GM21360 (cell line): ENCODE measurements around the gene POLN.

Experiments
- ATAC-seq: cut with Tn5 transposase; IDR thresholded peaks from one replicate; pipeline ENCODE4 v1.9.1; 2021; ENCODE audit warnings: mild to moderate bottlenecking, moderate library complexity; ENCODE audit not compliant: unreplicated experiment

Gene POLN

DNA sequence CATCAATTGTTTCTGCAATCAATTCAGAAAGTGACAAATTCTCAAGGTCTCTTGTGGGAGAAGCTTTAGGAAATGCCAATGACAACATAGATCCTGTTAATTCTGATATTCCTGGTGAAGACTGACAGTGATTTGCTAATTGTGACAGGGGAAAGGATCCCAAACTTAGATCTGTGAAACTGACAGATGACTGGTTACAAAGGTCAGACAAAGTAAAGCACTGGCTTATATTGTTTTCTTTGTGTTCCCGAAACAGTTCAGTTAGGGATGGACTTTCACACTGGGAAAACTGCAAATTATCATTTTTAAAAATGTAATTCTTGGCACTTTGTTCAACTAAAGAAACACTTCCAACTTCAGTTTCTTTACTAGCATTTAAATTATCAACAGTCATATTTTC lies 152.7 kb downstream of the POLN start:
- ATAC-seq, result no peak

DNA sequence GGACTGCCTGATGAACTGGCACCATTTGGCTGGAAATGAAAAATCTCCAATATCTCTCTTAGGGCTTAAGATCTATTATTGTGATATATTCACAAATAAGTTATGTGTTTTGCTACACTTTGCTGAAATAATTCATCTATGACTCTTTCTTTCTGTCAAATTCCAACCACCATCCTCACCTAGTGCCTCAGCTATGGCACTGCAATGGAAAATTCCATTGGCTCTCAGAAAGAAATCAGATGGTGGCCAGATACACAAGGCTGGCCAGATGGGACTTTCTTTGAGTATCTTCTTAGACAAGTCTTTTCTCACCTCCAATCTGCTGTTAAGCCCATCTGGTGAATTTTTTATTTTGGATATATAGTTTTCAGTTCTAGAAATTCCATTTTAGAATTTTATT lies 154.8 kb downstream of the POLN start:
- no peak for ATAC-seq

DNA sequence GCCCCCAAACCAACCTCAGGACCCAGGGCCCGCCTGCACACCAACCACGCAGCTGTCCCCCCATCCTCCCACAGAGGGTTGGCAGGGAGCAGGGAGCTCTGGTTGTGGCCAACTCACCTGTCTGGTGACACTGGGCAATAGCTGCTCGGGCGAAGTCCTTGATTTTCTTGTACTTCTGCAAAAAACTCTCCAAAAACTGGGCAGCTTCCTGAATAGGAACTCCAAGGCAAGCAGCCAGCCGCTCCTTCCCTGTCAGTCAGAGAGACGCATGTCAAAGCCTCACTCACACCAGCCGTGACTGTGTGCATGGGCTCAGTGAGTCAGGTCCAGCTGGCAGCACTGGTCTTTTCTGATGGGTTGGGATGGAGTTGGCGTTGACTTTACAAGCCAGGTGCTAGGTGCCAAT lies 156.4 kb downstream of the POLN start:
- ATAC-seq, result no peak

DNA sequence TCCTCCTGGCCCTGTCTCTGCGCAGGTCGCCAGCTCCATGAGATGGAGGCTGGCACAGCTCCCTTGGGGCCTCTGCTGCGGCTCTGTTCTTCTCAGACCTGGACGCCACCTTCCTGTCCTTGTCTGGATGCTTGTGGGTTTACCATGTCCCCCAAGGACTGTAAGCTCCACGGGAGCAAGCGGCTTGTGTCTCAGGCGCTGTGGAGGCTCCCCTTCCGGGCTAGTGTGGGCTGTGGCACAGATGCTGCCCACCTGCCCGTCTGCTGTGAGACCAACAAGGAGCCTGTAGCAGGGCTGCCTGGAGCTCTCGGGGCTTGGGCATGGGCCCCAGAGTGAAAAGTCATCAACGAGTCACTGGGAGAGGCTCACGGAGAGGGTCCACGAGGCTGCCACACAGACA lies 157.6 kb downstream of the POLN start:
- ATAC-seq, result no peak

DNA sequence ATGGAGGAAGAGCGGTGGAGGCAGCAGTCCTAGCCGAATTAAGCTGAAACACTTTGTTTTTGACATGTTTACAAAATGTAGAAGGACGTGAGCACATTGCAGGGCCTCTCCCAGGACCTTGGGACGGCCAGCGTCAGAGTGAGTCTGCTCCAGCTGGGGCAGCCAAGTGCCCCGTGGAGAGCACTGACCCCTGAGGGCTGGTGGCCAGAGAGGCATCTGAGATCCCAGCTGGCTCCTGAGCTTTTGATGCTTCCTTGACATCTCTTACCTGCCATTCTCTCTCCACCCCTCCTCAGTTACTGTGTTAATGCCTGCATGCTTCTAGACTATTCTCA lies 158.1 kb downstream of the POLN start:
- no peak for ATAC-seq

DNA sequence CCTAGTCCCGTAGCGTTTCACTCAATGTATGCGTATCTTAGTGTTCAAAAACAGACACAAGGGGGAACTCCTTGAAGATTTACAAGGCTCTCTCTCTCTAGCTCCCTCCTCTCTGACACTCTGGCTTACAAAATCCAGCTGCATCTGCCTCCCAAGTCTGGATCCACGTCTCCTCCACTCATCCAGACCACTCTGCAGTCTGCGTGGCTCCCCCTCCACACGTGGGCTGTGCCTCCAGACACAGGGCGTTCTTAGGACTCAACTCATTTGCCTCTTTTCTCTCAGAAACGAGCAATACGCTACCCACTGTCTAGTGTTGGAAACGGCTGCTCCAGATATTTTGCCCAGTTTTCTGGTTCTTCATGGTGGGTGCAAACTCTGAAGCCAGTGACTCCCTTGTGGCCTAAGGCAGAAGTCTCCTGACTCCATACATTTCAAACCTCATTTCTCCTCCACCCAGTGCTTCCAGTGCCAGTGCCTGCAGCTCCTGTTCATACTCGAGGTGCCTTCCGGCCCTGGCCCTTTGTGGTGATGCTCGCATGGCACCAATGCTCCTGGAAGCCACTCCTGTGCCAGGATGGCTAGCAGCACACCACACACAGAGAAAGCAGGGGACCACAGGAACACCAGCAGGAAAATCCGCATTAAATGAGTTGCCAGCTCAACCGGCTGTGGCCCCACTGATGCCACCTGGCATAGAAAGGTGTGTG lies 158.7 kb downstream of the POLN start:
- ATAC-seq, result no peak

DNA sequence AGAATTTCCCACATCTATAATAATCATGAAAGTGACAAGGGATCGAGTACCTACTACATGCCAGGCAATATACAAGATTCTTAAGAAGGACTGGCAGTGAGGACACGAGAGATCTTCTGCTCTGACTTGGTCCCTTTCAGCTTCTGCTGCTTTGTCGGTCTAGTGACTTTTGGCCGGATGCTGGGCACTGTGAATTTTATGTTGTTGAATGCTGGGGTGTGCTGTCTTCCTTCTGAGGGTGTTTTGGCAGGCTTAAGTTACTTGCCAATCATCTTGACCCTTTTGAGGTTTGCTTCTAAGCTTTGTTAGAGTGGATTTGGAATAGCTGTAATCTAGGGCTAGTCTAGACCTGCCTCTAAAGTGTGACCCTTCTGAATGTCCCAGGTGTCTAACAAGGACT lies 159.3 kb downstream of the POLN start:
- no peak for ATAC-seq

DNA sequence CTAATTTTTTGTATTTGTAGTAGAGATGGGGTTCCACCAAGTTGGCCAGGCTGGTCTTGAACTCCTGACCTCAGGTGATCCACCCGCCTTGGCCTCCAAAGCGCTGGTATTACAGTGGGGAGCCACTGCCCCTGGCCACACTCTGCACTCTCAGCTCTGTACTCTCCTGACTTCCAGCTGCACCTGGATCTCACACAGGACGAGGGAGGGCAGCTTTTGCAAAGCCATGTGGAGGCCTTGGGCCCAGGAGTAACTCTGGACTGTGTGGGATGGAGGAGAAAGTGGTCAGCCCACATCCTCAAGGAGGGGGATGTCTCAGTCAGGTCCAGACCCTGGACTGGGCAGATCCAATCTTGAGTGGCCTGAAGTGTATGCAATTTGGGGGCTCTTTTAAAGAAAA lies 159.8 kb downstream of the POLN start:
- ATAC-seq, result no peak

DNA sequence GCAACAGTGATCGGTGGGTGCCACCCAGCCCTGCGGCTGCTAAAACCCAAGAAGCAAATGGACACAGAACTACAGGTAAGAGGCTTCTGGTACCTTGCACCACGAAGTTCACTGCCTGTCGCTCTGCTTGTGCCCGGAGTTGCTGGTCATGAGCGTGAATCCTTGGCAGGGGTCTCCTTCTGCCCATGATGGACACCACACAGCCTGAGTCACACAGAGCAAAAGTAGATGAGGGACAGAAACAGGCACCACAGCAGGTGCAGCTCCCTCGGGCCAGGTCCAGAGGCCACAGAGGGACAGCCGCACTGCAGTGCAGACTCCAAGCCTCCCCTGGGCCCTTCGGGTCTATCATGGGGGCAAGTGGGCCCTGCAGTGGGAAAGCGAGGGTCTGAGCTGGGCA lies 160.4 kb downstream of the POLN start:
- no peak for ATAC-seq

DNA sequence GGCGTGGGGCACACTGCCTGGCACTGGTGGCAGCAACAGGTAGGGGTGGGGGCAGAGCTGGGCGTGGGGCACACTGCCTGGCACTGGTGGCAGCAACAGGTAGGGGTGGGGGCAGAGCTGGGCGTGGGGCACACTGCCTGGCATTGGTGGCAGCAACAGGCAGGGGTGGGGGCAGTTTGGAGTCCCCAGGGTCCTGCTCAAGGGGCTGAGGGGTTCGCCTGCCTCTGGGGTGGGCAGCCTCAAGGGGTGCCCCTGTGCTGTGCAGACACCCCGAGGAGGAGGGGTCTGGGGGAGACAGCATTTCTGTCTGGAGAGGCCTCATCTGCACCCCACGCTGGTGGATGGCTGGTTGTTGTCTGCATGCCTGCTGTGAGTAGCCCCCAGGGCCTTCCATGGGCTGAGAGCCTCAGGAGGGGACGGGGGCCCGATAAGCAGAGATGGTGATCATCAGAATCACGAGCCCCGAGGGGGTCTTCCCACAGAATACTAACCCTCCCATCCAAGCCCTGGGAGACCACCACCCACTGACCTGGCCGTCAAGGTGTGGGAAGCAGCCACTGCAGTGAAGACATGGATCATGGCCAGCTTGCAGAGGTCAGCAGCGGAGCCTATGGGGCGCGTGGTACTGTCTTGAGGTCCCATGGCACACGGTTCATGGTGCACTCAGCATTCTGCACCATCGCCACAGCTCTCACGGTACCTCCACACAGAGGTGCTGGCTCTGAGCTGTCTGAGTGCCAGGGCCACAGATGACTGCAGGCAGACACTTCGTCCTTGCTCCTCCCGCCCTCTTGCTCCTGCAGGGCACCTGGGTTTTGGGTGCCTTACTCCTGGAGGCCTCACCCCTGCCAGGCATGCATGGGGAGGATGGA lies 161.3 kb downstream of the POLN start:
- ATAC-seq, result no peak

DNA sequence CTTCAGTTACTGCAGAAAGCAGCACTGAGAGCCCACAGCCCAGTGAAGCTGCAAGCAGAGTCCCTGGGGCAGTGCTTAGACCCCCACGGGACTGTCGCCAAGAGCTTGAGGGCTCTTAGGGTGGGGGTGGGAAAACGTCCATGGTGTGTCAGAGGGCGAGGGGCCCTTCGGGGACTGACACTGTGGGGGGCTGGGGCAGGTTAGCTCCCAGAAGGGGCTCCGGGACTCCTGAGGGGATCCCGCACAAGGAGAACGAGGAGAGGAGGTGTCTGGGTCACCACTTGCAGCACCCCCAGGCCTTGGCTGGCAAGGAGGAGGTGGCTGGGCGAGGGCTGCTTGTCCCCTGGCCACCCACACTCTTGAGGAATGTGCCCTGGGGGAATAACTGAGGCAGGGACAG lies 162.0 kb downstream of the POLN start:
- no peak for ATAC-seq

DNA sequence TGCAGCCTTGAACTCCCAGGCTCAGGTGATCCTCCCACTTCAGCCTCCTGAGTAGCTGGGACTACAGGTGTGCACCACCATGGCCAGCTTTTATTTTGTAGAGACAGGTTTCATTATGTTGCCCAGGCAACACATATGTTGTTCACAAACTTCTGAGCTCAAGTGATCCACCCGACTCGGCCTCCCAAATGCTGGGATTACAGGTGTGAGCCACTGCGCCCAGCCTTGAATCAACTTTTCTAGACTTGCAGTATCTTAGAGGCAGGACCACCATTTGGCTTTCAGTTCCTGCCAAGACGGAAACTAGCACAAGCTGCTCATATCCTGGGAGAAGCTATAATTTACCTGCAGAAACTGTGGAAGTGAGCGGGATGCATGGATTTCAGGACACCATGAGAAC lies 162.9 kb downstream of the POLN start:
- no peak for ATAC-seq

DNA sequence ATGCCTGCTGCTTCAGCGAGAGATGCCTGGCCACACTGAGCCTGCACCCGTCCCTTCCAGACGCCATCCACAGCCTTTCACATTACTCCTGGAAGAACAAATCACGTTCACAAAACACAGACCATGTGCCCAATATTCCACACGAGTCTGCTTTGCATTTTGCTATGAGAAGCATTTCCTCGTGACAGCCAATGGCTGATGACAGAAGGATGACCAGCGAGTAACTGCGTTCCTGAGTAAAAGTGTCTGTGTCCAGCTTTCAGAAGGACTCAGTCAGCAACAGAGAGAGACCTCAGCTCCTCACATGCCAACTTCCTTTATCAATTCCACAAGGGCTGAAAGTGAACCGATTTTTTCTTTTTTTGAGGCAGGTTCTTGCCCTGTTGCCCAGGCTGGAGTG lies 163.3 kb downstream of the POLN start:
- ATAC-seq, result no peak

DNA sequence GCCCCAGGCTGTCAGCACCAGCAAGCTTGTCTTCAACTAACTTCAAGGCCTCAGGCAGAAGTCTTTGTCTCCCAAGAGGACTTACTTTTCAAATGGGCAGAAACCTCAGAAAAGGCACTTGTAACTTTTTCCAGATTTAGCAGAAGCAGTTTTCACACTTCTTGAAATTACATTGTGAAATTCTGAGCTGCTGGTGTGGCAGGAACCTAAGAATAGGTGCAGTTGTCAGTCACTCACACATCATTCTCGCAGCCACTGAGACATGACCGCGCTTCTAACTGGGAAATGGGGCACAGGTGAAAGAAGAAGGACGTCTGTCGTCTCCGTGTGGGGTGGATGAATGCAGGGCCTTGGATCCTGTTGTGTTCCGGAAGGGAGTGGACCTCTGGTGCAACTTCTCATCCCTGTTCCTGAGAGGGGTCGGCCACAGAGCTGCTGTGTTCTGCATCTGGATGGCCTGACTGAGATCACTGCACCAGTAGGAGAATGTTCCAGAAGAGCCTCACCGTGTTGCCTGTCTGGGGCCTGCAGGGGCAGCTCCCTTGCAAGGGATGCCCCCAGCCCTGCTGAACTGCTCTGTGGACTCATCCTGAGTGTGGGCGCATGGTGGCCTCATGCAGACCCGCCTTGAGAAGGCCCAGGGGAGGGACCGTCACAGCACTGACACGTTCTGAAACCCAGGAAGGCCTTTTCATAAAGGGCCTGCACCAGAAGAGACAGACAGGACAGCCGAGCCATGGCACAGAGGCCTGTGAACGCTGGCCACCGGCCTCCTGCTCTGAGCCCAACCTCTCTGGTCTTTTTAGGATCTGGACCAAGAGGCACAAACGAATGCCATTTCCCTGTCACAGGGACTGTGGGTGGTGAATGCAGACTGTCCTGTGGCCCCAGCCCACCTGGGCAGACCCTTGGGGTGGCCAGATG lies 164.1 kb downstream of the POLN start:
- ATAC-seq, result no peak

DNA sequence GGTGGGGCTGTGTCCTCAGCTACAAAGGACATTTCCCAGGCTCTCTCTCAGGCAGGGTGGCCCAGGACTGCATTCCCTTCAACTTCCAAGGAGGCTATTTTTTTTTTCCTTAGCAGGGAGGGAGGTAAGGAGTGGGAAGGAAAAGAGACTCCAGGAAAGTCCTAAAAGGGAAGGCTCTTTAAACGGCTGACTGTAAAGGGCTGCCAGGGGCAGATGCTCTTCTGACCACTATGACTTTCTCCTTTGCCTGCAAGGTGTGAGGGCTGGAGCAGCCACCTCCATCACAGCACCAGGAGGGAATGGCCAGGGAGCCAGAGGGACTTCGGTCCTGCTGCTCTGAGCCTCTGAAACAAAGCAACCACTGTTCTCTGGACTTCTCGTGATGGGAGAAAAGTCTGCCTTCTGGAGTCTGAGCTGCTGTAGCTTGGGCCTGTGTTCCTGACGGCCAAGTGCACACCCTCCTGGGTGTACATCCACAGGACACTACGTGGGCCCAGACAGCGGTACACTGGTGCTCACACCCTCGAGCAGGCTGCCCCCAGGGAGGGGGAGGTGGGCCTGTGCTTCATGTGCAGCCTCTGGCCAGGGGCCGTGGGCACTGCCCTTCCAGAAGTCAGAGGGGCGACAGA lies 164.9 kb downstream of the POLN start:
- no peak for ATAC-seq

DNA sequence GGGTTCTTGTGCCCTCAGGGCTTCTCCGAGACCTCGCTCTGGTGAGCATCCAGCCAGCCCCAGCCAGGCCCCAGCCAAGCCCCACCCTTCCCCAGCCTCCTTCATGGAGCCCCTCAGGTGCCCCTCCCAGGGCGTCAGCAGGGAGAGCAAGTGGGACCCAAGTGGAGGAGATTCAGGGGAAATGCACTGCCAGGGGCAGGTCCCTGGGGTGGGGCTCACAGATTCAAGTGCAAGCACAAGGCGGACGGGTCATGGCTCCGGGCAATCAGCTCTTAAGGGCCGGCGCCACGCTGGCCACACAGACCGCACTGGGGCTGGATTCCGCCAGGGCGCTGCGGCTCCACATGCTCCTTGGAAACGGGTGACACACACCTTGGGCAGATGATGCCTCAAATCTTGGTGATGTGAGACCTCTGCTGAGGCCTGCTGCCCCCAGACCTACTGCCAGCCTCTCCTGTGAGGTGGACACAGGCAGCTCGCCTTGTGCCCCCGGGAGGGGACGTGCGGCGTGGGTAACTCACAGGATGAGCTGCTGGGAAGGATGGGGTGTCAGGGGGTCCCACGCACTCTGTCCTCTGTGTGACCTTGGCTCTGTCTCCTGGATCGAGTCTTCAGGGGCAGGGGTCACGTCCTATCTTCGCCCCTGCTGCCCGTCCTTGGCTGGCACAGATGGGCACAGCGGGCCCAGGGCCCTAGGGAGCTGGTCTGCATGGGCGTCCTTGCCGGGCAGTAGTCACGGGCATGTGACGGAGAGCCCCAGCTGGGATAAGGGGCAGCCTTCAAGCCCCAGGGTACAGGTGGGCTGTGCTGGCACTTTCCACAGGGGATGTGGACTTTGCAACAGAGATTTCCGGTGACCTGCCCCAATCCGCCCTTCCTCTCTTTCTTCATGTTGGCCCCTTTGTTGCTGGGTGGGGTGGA lies 165.7 kb downstream of the POLN start:
- no peak for ATAC-seq

DNA sequence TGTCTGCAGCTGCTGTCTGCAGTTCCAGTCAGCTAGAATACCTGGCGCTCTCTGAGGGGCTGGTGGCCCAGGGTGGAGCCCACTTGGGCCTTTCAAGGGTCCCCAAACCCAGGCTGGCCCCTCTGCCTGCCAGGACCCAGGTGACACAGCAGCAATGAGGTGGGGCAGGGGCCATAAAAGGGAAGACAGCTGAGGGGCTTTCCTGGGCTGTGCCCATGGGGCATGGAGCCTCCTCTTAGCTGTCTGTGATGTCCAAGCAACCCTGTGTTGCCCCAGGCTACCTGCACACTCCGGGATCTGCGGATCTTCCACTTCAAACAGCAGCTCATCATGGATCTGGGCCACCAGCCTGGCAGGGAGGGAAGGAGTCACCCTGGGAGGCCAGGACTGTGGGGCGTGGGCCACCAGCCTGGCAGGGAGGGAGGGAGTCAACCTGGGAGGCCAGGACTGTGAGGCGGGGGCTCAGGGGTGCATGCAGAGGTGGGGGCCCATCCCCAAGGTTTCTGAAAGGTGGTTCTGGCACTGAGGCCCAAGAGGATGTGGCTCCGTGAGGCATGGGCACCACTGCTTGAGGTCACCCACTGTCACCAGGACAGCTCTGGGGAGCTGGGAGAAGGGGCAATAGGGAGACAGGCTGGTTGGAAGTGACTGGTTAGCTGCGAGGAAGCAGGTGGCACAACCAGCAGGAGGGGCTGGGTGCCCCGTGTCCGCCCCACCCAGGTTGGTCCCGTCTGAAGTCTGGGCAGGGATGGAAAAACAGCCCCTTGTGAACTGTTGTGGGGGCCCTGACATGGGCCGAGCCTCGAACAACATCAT lies 166.5 kb downstream of the POLN start:
- no peak for ATAC-seq

DNA sequence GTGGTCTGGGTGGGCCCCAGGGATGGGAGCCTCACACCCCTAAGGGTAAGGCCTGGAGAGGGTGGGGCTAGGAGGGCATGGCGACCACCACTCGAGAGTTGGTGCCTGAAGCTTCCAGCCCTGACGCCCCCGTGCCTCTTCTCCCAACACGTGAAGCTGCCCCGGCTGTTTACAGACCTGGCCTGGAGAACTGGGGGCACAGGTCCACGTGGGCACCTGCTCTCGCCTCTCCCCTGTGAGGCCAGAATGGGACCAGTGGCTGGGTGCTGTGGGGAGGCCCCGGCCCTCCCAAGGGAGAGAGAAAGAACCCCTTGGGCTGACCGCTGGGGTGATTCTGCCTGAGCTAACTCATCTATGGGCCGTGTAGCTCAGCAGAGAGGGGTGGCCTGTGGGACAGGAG lies 167.3 kb downstream of the POLN start:
- ATAC-seq, result no peak

DNA sequence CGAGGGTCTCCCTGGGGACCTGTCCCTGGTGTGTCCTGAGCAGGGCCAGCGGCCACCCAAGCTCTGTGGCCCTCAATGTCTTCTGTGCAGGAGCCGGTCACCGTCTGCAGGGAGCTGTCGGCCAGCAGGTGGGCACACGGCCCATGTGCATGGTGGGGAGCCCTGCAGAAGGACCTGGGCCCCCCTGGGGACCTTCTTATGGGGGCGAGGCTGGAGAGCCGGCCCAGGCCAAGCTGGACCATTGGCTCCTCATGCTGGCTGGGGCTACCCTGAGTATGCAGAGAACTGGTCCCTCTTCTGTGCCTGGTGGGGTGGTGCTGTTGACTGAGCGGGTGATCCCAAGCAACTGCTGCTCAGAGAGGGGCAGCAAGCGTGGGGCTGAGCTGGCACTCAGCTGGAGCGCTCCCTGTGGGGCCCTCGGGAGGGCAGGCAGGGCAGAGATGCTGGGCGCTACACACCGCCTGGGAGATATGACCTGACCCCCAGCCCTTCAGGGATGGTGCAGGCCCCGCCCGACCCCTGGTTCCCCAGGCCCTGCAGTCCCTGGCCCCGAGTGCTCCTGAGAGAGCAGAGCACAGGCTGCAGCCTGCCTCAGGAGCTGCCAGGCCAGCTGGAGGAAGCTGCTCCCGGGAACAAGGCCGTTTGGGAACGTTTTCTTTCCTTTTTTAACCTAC lies 168.0 kb downstream of the POLN start:
- no peak for ATAC-seq
